NT2/D1 (cell line): Measurements from ENCODE around the gene UCK2.

ENCODE experiments used
- SUZ12 ChIP-seq: IDR thresholded peaks from 2 replicates; pipeline ENCODE4 v1.6.1; 2011; ENCODE audit not compliant: insufficient read length, insufficient read depth; ENCODE audit errors: extremely low read depth
- YY1 ChIP-seq: IDR thresholded peaks from 2 replicates; pipeline ENCODE4 v1.6.1; 2011; ENCODE audit not compliant: insufficient read length, insufficient read depth

DNA sequence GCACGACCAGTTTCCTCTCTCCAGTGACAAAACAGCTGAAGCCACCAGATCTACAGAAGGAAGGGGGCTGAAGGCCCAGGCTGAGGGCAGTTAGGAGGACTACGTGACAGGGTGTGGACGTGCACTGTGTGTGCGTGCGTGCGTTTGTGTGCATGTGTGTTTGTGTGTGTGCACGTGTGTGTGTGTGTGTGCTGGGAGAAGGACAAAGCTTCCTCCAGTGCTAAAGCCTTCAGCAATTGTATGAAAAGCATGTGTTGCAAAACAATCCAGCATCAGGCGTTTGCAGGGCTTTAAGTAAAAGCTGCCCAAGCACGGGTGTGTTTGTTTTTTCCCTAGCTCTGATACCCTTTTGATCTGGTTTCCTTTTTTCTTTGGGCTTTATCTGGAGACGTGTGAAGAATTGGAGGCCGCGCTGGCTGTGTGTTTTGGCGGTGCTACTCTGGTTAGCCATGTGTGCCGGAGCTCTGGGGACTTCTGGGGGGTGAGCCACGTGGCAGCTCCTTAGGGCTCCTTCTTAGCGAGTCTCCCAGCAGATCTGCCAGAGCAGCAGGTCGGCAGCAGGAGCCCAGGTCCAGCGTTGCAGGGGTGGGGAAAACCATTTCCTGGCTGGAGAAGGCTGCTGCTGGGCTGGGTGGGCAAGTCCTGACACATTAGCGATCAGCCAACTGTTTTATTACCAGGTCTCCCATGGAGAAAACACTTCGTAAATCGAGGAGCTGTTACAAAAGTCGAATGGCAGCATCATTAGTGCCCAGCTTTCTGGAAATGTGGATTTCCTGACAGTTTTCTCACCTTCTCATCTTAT is 73.4 kb downstream of the UCK2 start:
- no peak for TF ChIP-seq YY1
- no peak for TF ChIP-seq SUZ12
